GM23338 (cell line): ENCODE data around the gene CD2AP. TPM values are rescaled to one million over a fixed set of nuclear protein-coding genes. Genes with fewer than 3 reads are reported as not detected.

Experiments
- ATAC-seq: fragments of 200-7000 bp; cut with Tn5 transposase; 3 replicates; pipeline ENCODE4 v1.9.1; 2020
- DNase-seq: peaks from one replicate; pipeline ENCODE4 v3.0.0-alpha.2; 2015; ENCODE audit warnings: low spot score
- H2AFZ ChIP-seq: fragments of 200-600 bp; sonication (generic); 2 replicates; pipeline ENCODE4 v1.8.0; 2016; ENCODE audit warnings: antibody characterized with exemption, mild to moderate bottlenecking, moderate library complexity
- H3F3A ChIP-seq: fragments of 200-600 bp; sonication (generic); replicated peaks from 2 replicates; pipeline ENCODE4 v1.8.0; 2017; ENCODE audit warnings: antibody characterized with exemption, mixed run types, low read depth
- H3K27ac ChIP-seq: fragments of 200-600 bp; sonication (generic); 2 replicates; pipeline ENCODE4 v1.6.1; 2016; ENCODE audit warnings: low read depth
- H3K27me3 ChIP-seq: fragments of 200-600 bp; sonication (generic); 2 replicates; pipeline ENCODE4 v1.8.0; 2016; ENCODE audit warnings: mild to moderate bottlenecking, mixed run types, moderate library complexity; ENCODE audit not compliant: insufficient read depth
- H3K36me3 ChIP-seq: fragments of 200-600 bp; sonication (generic); 2 replicates; pipeline ENCODE4 v1.8.0; 2016; ENCODE audit warnings: mild to moderate bottlenecking; ENCODE audit not compliant: insufficient read depth
- H3K4me1 ChIP-seq: fragments of 200-600 bp; sonication (generic); 2 replicates; pipeline ENCODE4 v1.8.0; 2016; ENCODE audit warnings: mild to moderate bottlenecking, moderate library complexity; ENCODE audit not compliant: insufficient read depth
- H3K4me2 ChIP-seq: fragments of 200-600 bp; sonication (generic); 2 replicates; pipeline ENCODE4 v1.7.1; 2017; ENCODE audit warnings: mixed run types
- H3K4me3 ChIP-seq: fragments of 200-600 bp; sonication (generic); 2 replicates; pipeline ENCODE4 v1.6.1; 2016; ENCODE audit warnings: mixed run types
- H3K79me2 ChIP-seq: fragments of 200-600 bp; sonication (generic); replicated peaks from 2 replicates; pipeline ENCODE4 v1.8.0; 2017; ENCODE audit warnings: mild to moderate bottlenecking; ENCODE audit not compliant: insufficient read depth
- H3K9me2 ChIP-seq: fragments of 200-600 bp; sonication (generic); 2 replicates; pipeline ENCODE4 v1.8.0; 2017; ENCODE audit not compliant: insufficient read depth
- H4K20me1 ChIP-seq: fragments of 200-600 bp; sonication (generic); replicated peaks from 2 replicates; pipeline ENCODE4 v1.8.0; 2017; ENCODE audit warnings: mild to moderate bottlenecking; ENCODE audit not compliant: insufficient read depth
- H3K27ac Mint-ChIP-seq: 2 replicates; pipeline ENCODE4 v1.8.0; 2020; ENCODE audit warnings: inconsistent platforms, mild to moderate bottlenecking, moderate library complexity, mixed read lengths
- H3K27me3 Mint-ChIP-seq: 3 replicates; pipeline ENCODE4 v1.8.0; 2022; ENCODE audit warnings: low read depth, mild to moderate bottlenecking, moderate library complexity, mixed read lengths, inconsistent platforms; ENCODE audit not compliant: insufficient read depth, poor library complexity
- H3K36me3 Mint-ChIP-seq: 3 replicates; pipeline ENCODE4 v1.8.0; 2021; ENCODE audit warnings: low read depth, mild to moderate bottlenecking, inconsistent platforms, moderate library complexity, mixed read lengths
- H3K4me1 Mint-ChIP-seq: 3 replicates; pipeline ENCODE4 v1.8.0; 2020; ENCODE audit warnings: mild to moderate bottlenecking, inconsistent platforms, mixed read lengths
- H3K4me3 Mint-ChIP-seq: 3 replicates; pipeline ENCODE4 v1.8.0; 2021; ENCODE audit warnings: moderate library complexity, mild to moderate bottlenecking, inconsistent platforms, mixed read lengths
- H3K9me3 Mint-ChIP-seq: 3 replicates; pipeline ENCODE4 v1.8.0; 2020; ENCODE audit warnings: moderate library complexity, mild to moderate bottlenecking, inconsistent platforms, mixed read lengths
- CREB1 ChIP-seq: fragments of 250-450 bp; sonication (Bioruptor Pico); IDR thresholded peaks from 2 replicates; pipeline ENCODE4 v1.5.0; 2020; ENCODE audit warnings: low read depth, mild to moderate bottlenecking, moderate library complexity
- CTCF ChIP-seq, 2 experiments: fragments of 200-600 bp in 1 of 2; sonication (generic) in 1 of 2; conservative IDR thresholded peaks; 2 replicates each; pipeline versions ENCODE4 v1.5.1 to v1.6.1; 2016 to 2017; ENCODE audit warnings: antibody characterized with exemption in 2 of 2, low read depth in 2 of 2, mild to moderate bottlenecking in 2 of 2, moderate library complexity in 1 of 2
- ETS1 ChIP-seq: IDR thresholded peaks from 2 replicates; pipeline ENCODE4 v1.6.1; 2016; ENCODE audit warnings: antibody characterized with exemption
- EZH2 ChIP-seq: fragments of 200-600 bp; sonication (generic); IDR thresholded peaks from one replicate; pipeline ENCODE4 v1.8.0; 2017; ENCODE audit warnings: antibody characterized with exemption, mild to moderate bottlenecking, low read depth; ENCODE audit not compliant: unreplicated experiment
- EZH2phosphoT487 ChIP-seq: fragments of 200-600 bp; sonication (generic); IDR thresholded peaks from one replicate; pipeline ENCODE4 v1.8.1; 2018; ENCODE audit warnings: antibody characterized with exemption; ENCODE audit not compliant: unreplicated experiment
- JUNB ChIP-seq: IDR thresholded peaks from one replicate; pipeline ENCODE4 v1.6.1; 2016; ENCODE audit warnings: antibody characterized with exemption; ENCODE audit not compliant: unreplicated experiment
- NANOG ChIP-seq: IDR thresholded peaks from 2 replicates; pipeline ENCODE4 v1.6.1; 2016; ENCODE audit warnings: antibody characterized with exemption, borderline replicate concordance
- POLR2AphosphoS5 ChIP-seq: IDR thresholded peaks from 2 replicates; pipeline ENCODE4 v1.6.1; 2016; ENCODE audit warnings: antibody characterized with exemption, low read depth
- REST ChIP-seq: IDR thresholded peaks from one replicate; pipeline ENCODE4 v1.6.1; 2018; ENCODE audit warnings: antibody characterized with exemption; ENCODE audit not compliant: unreplicated experiment
- STAT1 ChIP-seq: IDR thresholded peaks from one replicate; pipeline ENCODE4 v1.6.1; 2016; ENCODE audit warnings: antibody characterized with exemption; ENCODE audit not compliant: unreplicated experiment
- ZNF114 ChIP-seq: fragments of 250-450 bp; sonication (Bioruptor Pico); IDR thresholded peaks from 2 replicates; pipeline ENCODE4 v1.5.0; 2020; ENCODE audit warnings: mild to moderate bottlenecking, moderate library complexity
- ZNF331 ChIP-seq: fragments of 250-450 bp; sonication (Bioruptor Pico); IDR thresholded peaks from 2 replicates; pipeline ENCODE4 v1.5.0; 2020; ENCODE audit warnings: low read depth, mild to moderate bottlenecking, moderate library complexity
- ZNF462 ChIP-seq: fragments of 250-450 bp; sonication (Bioruptor Pico); IDR thresholded peaks from 2 replicates; pipeline ENCODE4 v1.5.0; 2020; ENCODE audit warnings: mild to moderate bottlenecking, moderate library complexity
- polyA plus RNA-seq: library from polyadenylated mRNA; unstranded; fragments of >200 nt; fragmentation: Nextera tagmentation; extraction: Ambion mirVana; gene quantifications from 2 replicates; pipeline ENCODE4 v1.2.1, GENCODE V29; 2016
- total RNA-seq: library from RNA; depleted of rRNA; stranded (reverse); fragments of >200 nt; shearing (Covaris generic); gene quantifications from 2 replicates; pipeline ENCODE4 v1.2.3, GENCODE V29; 2014

CD2AP gene
- total and polyA plus RNA-seq, 2 experiments from 2014 or later: 38.0 to 93.2 TPM

GRCh38 chr6:47525330-47526057 lies 47.9 kb downstream of the CD2AP start:
- H3K27ac ChIP-seq: no peak overlapping the region
- DNase-seq (no peak), ATAC-seq (no peak)
- peaks cover 30% of the 10 kb centered on the region; the same call in 2 of the 3 replicates for H3K4me1 Mint-ChIP-seq
- peaks cover 100% of the 10 kb centered on the region for H3K79me2 ChIP-seq
- H3K27me3 ChIP-seq: no peaks in the 10 kb centered on the region
- no peak overlapping the region for H3K4me2 ChIP-seq
- TF ChIP-seq ZNF114 (CRISPR knock-in tag): no peak
- TF ChIP-seq STAT1: no peak
- TF ChIP-seq CTCF (conservative IDR thresholded peaks at IDR 0.05; ENCODE audit: low read depth in 2 of 2): no peak
- TF ChIP-seq ETS1: no peak
- TF ChIP-seq ZNF462: no peak
- no peak for TF ChIP-seq EZH2
- no peak for TF ChIP-seq ZNF331 (CRISPR knock-in tag)
- TF ChIP-seq NANOG: no peak
- no peak for TF ChIP-seq JUNB
- TF ChIP-seq EZH2phosphoT487: no peak
- TF ChIP-seq REST: no peak
- no peak for TF ChIP-seq CREB1 (CRISPR knock-in tag)
- no peak for TF ChIP-seq POLR2AphosphoS5
- H3K9me2 ChIP-seq: no peaks in the 10 kb centered on the region
- no peak overlapping the region for H3K4me3 Mint-ChIP-seq
- H3F3A ChIP-seq: no peaks in the 10 kb centered on the region
- no peak overlapping the region for H3K4me3 ChIP-seq
- H3K36me3 ChIP-seq: no peaks in the 10 kb centered on the region
- no peak overlapping the region for H2AFZ ChIP-seq
- H3K27me3 Mint-ChIP-seq: no peaks in the 10 kb centered on the region
- peaks cover 46% of the 10 kb centered on the region for H4K20me1 ChIP-seq
- H3K9me3 Mint-ChIP-seq: no peaks in the 10 kb centered on the region
- peaks cover 19% of the 10 kb centered on the region for H3K36me3 Mint-ChIP-seq
- no peak overlapping the region for H3K27ac Mint-ChIP-seq
- H3K4me1 ChIP-seq: peaks cover 27% of the 10 kb centered on the region
